BJ (cell line): Measurements from ENCODE around the gene PHLDB2. TPM values are rescaled to one million over a fixed set of nuclear protein-coding genes. Genes with fewer than 3 reads are reported as not detected.

Source experiments
- CTCF ChIA-PET: fragments of 350-600 bp; formaldehyde crosslinking; extraction: SDS; loops from one replicate; lab custom pipeline; 2021; ENCODE audit warnings: antibody characterized with exemption, inconsistent platforms; lab: Yijun Ruan, JAX
- POLR2A ChIA-PET: fragments of 300-600 bp; sonication (Branson Sonifier 250); formaldehyde crosslinking; extraction: SDS; loops from one replicate; lab custom pipeline; 2021; ENCODE audit warnings: antibody characterized with exemption; lab: Charles Lee
- DNase-seq: peaks from one replicate; pipeline ENCODE4 v3.0.0-alpha.2; 2011; ENCODE audit warnings: low read depth
- H3K27me3 ChIP-seq: 2 replicates; pipeline ENCODE4 v1.6.0; 2011; ENCODE audit warnings: low read length; ENCODE audit not compliant: control insufficient read depth, insufficient read depth
- H3K36me3 ChIP-seq: 2 replicates; pipeline ENCODE4 v1.5.1; 2011; ENCODE audit warnings: low read length; ENCODE audit not compliant: control insufficient read depth, insufficient read depth
- H3K4me3 ChIP-seq: 2 replicates; pipeline ENCODE4 v1.5.1; 2011; ENCODE audit warnings: low read depth, mild to moderate bottlenecking, control low read depth, low read length
- CTCF ChIP-seq: IDR thresholded peaks from 2 replicates; pipeline ENCODE4 v1.5.1; 2011; ENCODE audit warnings: low read depth, mild to moderate bottlenecking, control low read depth, inconsistent platforms, low read length, moderate library complexity; ENCODE audit not compliant: insufficient read depth
- polyA plus RNA-seq: library from polyadenylated mRNA; depleted of rRNA; stranded (reverse); fragments of >200 nt; gene quantifications from 2 replicates; pipeline ENCODE4 v1.2.3, GENCODE V29; 2011

PHLDB2 gene
- polyA plus RNA-seq, 1 experiment = 44.7 TPM

GRCh38 chr3:111853068-111853467 lies 6.0 kb upstream of the PHLDB2 start:
- no peak overlapping the region for H3K4me3 ChIP-seq
- H3K27me3 ChIP-seq = no peaks in the 10 kb centered on the region
- ChIA-PET CTCF (no interaction called here), POLR2A (no interaction called here)
- no peak for TF ChIP-seq CTCF
- no peaks in the 10 kb centered on the region for H3K36me3 ChIP-seq
- DNase-seq = no peak

- DNase-seq = no peak
- no peaks in the 10 kb centered on the region for H3K36me3 ChIP-seq
- no peak overlapping the region for H3K4me3 ChIP-seq
- no peak for TF ChIP-seq CTCF
- ChIA-PET CTCF (no interaction called here), POLR2A (no interaction called here)
- no peaks in the 10 kb centered on the region for H3K27me3 ChIP-seq
Observed at GRCh38 chr3:111854990-111855389, 4.1 kb upstream of the PHLDB2 start.

GRCh38 chr3:111856501-111856900 lies 2.6 kb upstream of the PHLDB2 start:
- H3K27me3 ChIP-seq = no peaks in the 10 kb centered on the region
- no peaks in the 10 kb centered on the region for H3K36me3 ChIP-seq
- ChIA-PET CTCF (interaction anchor here (1.1 kb wide), 1 partner anchor 141 kb away, joined by 3 read pairs; no protein-coding TSS in a partner anchor), POLR2A (no interaction called here)
- TF ChIP-seq CTCF = no peak
- DNase-seq = no peak
- no peak overlapping the region for H3K4me3 ChIP-seq

- TF ChIP-seq CTCF = no peak
- ChIA-PET POLR2A (no interaction called here), CTCF (interaction anchor here (12.0 kb wide), 1 partner anchor 138 kb away, joined by 190 read pairs; no protein-coding TSS in a partner anchor)
- H3K4me3 ChIP-seq = no peak overlapping the region
- no peaks in the 10 kb centered on the region for H3K27me3 ChIP-seq
- DNase-seq = no peak
- H3K36me3 ChIP-seq = no peaks in the 10 kb centered on the region
Observed at GRCh38 chr3:111857474-111857873, 1.6 kb upstream of the PHLDB2 start.

GRCh38 chr3:111858642-111859041 lies 423 bp upstream of the PHLDB2 start:
- POLR2A ChIA-PET = no interaction called here
- Histone ChIP-seq H3K36me3 (no peaks in the 10 kb centered on the region), H3K27me3 (no peaks in the 10 kb centered on the region), H3K4me3 (peak overlapping the region; percentile 85)
- no peak for DNase-seq
- CTCF ChIA-PET = interaction anchor here (12.0 kb wide), 1 partner anchor 140 kb away, joined by 190 read pairs; no protein-coding TSS in a partner anchor
- TF ChIP-seq CTCF = no peak
